ENCODE results near the gene PLD1.

DNA sequence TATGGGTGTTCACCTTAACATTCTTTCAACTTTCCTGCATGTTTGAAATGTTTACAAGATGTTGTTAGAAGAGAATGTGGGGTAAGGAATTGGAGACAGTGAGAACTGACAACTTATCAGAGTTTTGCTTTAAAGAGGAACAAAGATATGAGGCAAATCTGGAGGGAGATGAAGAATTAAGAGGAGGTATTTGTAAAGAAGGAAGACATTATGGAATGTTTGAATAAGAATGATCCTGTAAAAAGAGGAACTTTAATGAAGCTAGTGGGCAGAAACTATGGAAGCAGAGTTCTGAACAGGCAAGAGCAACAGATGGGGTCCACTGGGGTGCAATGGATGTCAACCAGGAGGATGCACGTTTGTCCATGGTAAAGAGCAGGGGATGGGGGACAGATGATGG lies 27.7 kb downstream of the PLD1 start:
- TF ChIP-seq ZBTB33 (IDR thresholded peaks at IDR 0.05) (no peak), RAD21 (IDR thresholded peaks at IDR 0.05) (no peak), FOXA2 (IDR thresholded peaks at IDR 0.05) (no peak)
- TF ChIP-seq, protein P1, sequence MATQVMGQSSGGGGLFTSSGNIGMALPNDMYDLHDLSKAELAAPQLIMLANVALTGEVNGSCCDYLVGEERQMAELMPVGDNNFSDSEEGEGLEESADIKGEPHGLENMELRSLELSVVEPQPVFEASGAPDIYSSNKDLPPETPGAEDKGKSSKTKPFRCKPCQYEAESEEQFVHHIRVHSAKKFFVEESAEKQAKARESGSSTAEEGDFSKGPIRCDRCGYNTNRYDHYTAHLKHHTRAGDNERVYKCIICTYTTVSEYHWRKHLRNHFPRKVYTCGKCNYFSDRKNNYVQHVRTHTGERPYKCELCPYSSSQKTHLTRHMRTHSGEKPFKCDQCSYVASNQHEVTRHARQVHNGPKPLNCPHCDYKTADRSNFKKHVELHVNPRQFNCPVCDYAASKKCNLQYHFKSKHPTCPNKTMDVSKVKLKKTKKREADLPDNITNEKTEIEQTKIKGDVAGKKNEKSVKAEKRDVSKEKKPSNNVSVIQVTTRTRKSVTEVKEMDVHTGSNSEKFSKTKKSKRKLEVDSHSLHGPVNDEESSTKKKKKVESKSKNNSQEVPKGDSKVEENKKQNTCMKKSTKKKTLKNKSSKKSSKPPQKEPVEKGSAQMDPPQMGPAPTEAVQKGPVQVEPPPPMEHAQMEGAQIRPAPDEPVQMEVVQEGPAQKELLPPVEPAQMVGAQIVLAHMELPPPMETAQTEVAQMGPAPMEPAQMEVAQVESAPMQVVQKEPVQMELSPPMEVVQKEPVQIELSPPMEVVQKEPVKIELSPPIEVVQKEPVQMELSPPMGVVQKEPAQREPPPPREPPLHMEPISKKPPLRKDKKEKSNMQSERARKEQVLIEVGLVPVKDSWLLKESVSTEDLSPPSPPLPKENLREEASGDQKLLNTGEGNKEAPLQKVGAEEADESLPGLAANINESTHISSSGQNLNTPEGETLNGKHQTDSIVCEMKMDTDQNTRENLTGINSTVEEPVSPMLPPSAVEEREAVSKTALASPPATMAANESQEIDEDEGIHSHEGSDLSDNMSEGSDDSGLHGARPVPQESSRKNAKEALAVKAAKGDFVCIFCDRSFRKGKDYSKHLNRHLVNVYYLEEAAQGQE (IDR thresholded peaks at IDR 0.05) = no peak
- TF ChIP-seq, protein P2, sequence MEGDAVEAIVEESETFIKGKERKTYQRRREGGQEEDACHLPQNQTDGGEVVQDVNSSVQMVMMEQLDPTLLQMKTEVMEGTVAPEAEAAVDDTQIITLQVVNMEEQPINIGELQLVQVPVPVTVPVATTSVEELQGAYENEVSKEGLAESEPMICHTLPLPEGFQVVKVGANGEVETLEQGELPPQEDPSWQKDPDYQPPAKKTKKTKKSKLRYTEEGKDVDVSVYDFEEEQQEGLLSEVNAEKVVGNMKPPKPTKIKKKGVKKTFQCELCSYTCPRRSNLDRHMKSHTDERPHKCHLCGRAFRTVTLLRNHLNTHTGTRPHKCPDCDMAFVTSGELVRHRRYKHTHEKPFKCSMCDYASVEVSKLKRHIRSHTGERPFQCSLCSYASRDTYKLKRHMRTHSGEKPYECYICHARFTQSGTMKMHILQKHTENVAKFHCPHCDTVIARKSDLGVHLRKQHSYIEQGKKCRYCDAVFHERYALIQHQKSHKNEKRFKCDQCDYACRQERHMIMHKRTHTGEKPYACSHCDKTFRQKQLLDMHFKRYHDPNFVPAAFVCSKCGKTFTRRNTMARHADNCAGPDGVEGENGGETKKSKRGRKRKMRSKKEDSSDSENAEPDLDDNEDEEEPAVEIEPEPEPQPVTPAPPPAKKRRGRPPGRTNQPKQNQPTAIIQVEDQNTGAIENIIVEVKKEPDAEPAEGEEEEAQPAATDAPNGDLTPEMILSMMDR (IDR thresholded peaks at IDR 0.05; ENCODE audit: low read depth, low read length, missing input control) = no peak
